HG03095 (cell line): Measurements from ENCODE around the gene KCNK5.

Experiments used
- ATAC-seq: cut with Tn5 transposase; IDR thresholded peaks from one replicate; pipeline ENCODE4 v1.9.1; 2021; ENCODE audit warnings: moderate library complexity; ENCODE audit not compliant: unreplicated experiment

Gene KCNK5

GRCh38 chr6:39199231-39199940, 29.9 kb downstream of the KCNK5 start:
- no peak for ATAC-seq

- no peak for ATAC-seq
Observed at GRCh38 chr6:39198528-39198927, 30.7 kb downstream of the KCNK5 start.

- no peak for ATAC-seq
Observed at GRCh38 chr6:39197922-39198500, 31.3 kb downstream of the KCNK5 start.

GRCh38 chr6:39197521-39197920, 31.8 kb downstream of the KCNK5 start:
- no peak for ATAC-seq

GRCh38 chr6:39196673-39197091, 32.6 kb downstream of the KCNK5 start:
- ATAC-seq, result no peak

- no peak for ATAC-seq
Observed at GRCh38 chr6:39195792-39196385, 33.4 kb downstream of the KCNK5 start.

GRCh38 chr6:39194466-39194865, 34.8 kb downstream of the KCNK5 start:
- ATAC-seq, result no peak

GRCh38 chr6:39193201-39193791, 36.0 kb downstream of the KCNK5 start:
- no peak for ATAC-seq

- no peak for ATAC-seq
Observed at GRCh38 chr6:39192736-39193135, 36.5 kb downstream of the KCNK5 start.

GRCh38 chr6:39191236-39191930, 37.9 kb downstream of the KCNK5 start:
- ATAC-seq, result no peak

- ATAC-seq, result no peak
Observed at GRCh38 chr6:39190545-39191235, 38.6 kb downstream of the KCNK5 start.

- ATAC-seq, result no peak
Observed at GRCh38 chr6:39189915-39190544, 39.2 kb downstream of the KCNK5 start.

GRCh38 chr6:39189131-39189530, 40.1 kb downstream of the KCNK5 start:
- ATAC-seq, result no peak

GRCh38 chr6:39188571-39188970, 40.7 kb downstream of the KCNK5 start:
- ATAC-seq, result no peak

- ATAC-seq, result no peak
Observed at GRCh38 chr6:39188098-39188450, 41.2 kb downstream of the KCNK5 start.

- no peak for ATAC-seq
Observed at GRCh38 chr6:39184906-39185580, 44.2 kb downstream of the KCNK5 start.

GRCh38 chr6:39182604-39183003, 46.7 kb downstream of the KCNK5 start:
- ATAC-seq, result no peak

- ATAC-seq, result no peak
Observed at GRCh38 chr6:39181826-39182225, 47.4 kb downstream of the KCNK5 start.

GRCh38 chr6:39181333-39181732, 47.9 kb downstream of the KCNK5 start:
- ATAC-seq, result no peak

- ATAC-seq, result no peak
Observed at GRCh38 chr6:39178804-39179203, 50.5 kb downstream of the KCNK5 start.
